K562 (cell line): ENCODE data around the gene CKLF. TPM values are rescaled to one million over a fixed set of nuclear protein-coding genes. Genes with fewer than 3 reads are reported as not detected.
A peak's percentile ranks its signal among the peaks of the same experiment; 100 is the strongest.

ENCODE experiments used
- ATAC-seq: fragments of 200-7000 bp; cut with Tn5 transposase; 3 replicates; pipeline ENCODE4 v1.9.1; 2020; ENCODE audit warnings: moderate library complexity
- BruUV-seq: library from RNA; stranded (reverse); fragments of 400-500 nt; replicated peaks from 2 replicates; lab custom pipeline; 2021; lab: Mats Ljungman, UMichigan
- CTCF ChIA-PET: fragments of 300-600 bp; formaldehyde crosslinking; extraction: SDS; loops from one replicate; lab custom pipeline; 2021; ENCODE audit warnings: low intra/inter-chr PET ratio; lab: Yijun Ruan, JAX
- POLR2A ChIA-PET: fragments of 300-600, 350-650 bp; sonication (Branson Sonifier 250); formaldehyde crosslinking; extraction: SDS; loops from one replicate; lab custom pipeline; 2021; ENCODE audit warnings: antibody characterized with exemption, inconsistent platforms; lab: Yijun Ruan, JAX
- DNase-seq, 4 experiments: peaks; one replicate each; pipeline versions ENCODE4 v3.0.0 to v3.0.0-alpha.2; 2011 to 2018; ENCODE audit warnings: low spot score in 3 of 4, mixed read lengths in 3 of 4; ENCODE audit errors: extremely low read depth in 1 of 4
- FAIRE-seq: peaks from 2 replicates; lab custom pipeline; 2011; peaks lifted over from hg19 to GRCh38; lab: Jason Lieb, UNC
- H2AFZ ChIP-seq: 2 replicates; pipeline ENCODE4 v1.6.0; 2011; ENCODE audit warnings: low read depth, low read length, control low read depth, inconsistent platforms
- H3K27ac ChIP-seq: fragments of 200-600 bp; 3 replicates; pipeline ENCODE4 v1.8.0; 2011; ENCODE audit warnings: low read depth, mild to moderate bottlenecking, control low read depth, inconsistent platforms, low read length, moderate library complexity, mixed read lengths; ENCODE audit errors: extremely low read depth
- H3K27me3 ChIP-seq, 2 experiments: fragments of 300-600 bp in 1 of 2; 2 replicates in 1 of 2; 3 replicates in 1 of 2; pipeline versions ENCODE4 v1.6.0 to v1.8.0; 2011; ENCODE audit warnings: inconsistent platforms in 2 of 2, low read length in 2 of 2, mild to moderate bottlenecking in 1 of 2, mixed read lengths in 1 of 2, moderate library complexity in 1 of 2; ENCODE audit not compliant: control insufficient read depth in 2 of 2, insufficient read depth in 2 of 2
- H3K36me3 ChIP-seq: fragments of 300-600 bp; 3 replicates; pipeline ENCODE4 v1.8.0; 2011; ENCODE audit warnings: mild to moderate bottlenecking, low read length, inconsistent platforms; ENCODE audit not compliant: control insufficient read depth, insufficient read depth
- H3K4me1 ChIP-seq, 2 experiments: fragments of 200-600 bp in 1 of 2; replicated peaks in 1 of 2; 2 replicates in 1 of 2; 3 replicates in 1 of 2; pipeline versions ENCODE4 v1.5.1 to v1.8.0; 2011; ENCODE audit warnings: inconsistent platforms in 2 of 2, low read length in 2 of 2, mild to moderate bottlenecking in 1 of 2, mixed read lengths in 1 of 2, moderate library complexity in 1 of 2; ENCODE audit not compliant: control insufficient read depth in 2 of 2, insufficient read depth in 2 of 2
- H3K4me2 ChIP-seq: 2 replicates; pipeline ENCODE4 v1.6.1; 2011; ENCODE audit warnings: low read length, control low read depth, inconsistent platforms, mixed read lengths; ENCODE audit not compliant: insufficient read depth
- H3K4me3 ChIP-seq: fragments of 200-600 bp; sonication (generic), shearing (Covaris generic); 2 replicates; pipeline ENCODE4 v1.5.1; 2016; ENCODE audit warnings: control low read depth, inconsistent platforms
- H3K79me2 ChIP-seq: fragments of 200-600 bp; 3 replicates; pipeline ENCODE4 v1.8.0; 2011; ENCODE audit warnings: low read length, inconsistent platforms; ENCODE audit not compliant: control insufficient read depth, insufficient read depth
- H3K9ac ChIP-seq, 2 experiments: 2 replicates each; pipeline versions ENCODE4 v1.6.0 to v1.6.1; 2011; ENCODE audit warnings: low read depth in 2 of 2, low read length in 2 of 2, control low read depth in 1 of 2, inconsistent platforms in 1 of 2, mild to moderate bottlenecking in 1 of 2, mixed read lengths in 1 of 2; ENCODE audit not compliant: insufficient read depth in 1 of 2
- H3K9me1 ChIP-seq: one replicate; pipeline ENCODE4 v1.6.0; 2011; ENCODE audit warnings: inconsistent platforms, mild to moderate bottlenecking, low read length, moderate library complexity; ENCODE audit not compliant: control insufficient read depth, insufficient read depth
- H3K9me3 ChIP-seq: replicated peaks from 2 replicates; pipeline ENCODE4 v1.5.1; 2011; ENCODE audit warnings: low read depth, low read length, inconsistent platforms; ENCODE audit not compliant: control insufficient read depth, insufficient read depth
- H4K20me1 ChIP-seq: replicated peaks from 2 replicates; pipeline ENCODE4 v1.6.1; 2011; ENCODE audit warnings: low read length, inconsistent platforms, mixed read lengths; ENCODE audit not compliant: control insufficient read depth, insufficient read depth
- ATF7 ChIP-seq: fragments of 450-650 bp; IDR thresholded peaks from 2 replicates; pipeline ENCODE4 v1.7.1; 2014; ENCODE audit warnings: mild to moderate bottlenecking, moderate library complexity
- CBFA2T2 ChIP-seq: fragments of 450-650 bp; conservative IDR thresholded peaks from 2 replicates; pipeline ENCODE4 v1.6.1; 2017; ENCODE audit warnings: mild to moderate bottlenecking
- CLOCK ChIP-seq: fragments of 250-450 bp; sonication (Bioruptor Pico); IDR thresholded peaks from 2 replicates; pipeline ENCODE4 v1.4.0; 2020; ENCODE audit warnings: mild to moderate bottlenecking, moderate library complexity, borderline replicate concordance
- MEF2A ChIP-seq: IDR thresholded peaks from 2 replicates; pipeline ENCODE4 v1.6.1; 2011; ENCODE audit warnings: low read depth, mild to moderate bottlenecking, low read length, moderate library complexity; ENCODE audit not compliant: control insufficient read depth
- NCOA2 ChIP-seq, 2 experiments: fragments of 450-650 bp; IDR thresholded peaks; 2 replicates each; pipeline ENCODE4 v1.6.1; 2018; ENCODE audit warnings: mild to moderate bottlenecking in 2 of 2, moderate library complexity in 1 of 2; ENCODE audit not compliant: partially characterized antibody in 2 of 2
- NFRKB ChIP-seq: fragments of 450-650 bp; IDR thresholded peaks from 2 replicates; pipeline ENCODE4 v1.6.1; 2016; ENCODE audit warnings: low read depth
- PHF20 ChIP-seq: fragments of 450-650 bp; IDR thresholded peaks from 2 replicates; pipeline ENCODE4 v1.6.1; 2018; ENCODE audit not compliant: partially characterized antibody
- POLR2G ChIP-seq: fragments of 200-400 bp; formaldehyde crosslinking; IDR thresholded peaks from 2 replicates; pipeline ENCODE4 v1.6.1; 2017; ENCODE audit warnings: low read depth, mild to moderate bottlenecking, antibody characterized with exemption, low read length, moderate library complexity
- SMAD1 ChIP-seq: fragments of 150-350 bp; IDR thresholded peaks from 2 replicates; pipeline ENCODE4 v1.6.1; 2014; ENCODE audit warnings: low read length, low read depth; ENCODE audit not compliant: partially characterized antibody
- TCF15 ChIP-seq: fragments of 250-450 bp; sonication (Bioruptor Pico); IDR thresholded peaks from 2 replicates; pipeline ENCODE4 v1.8.0; 2022; ENCODE audit warnings: moderate library complexity, mild to moderate bottlenecking, inconsistent platforms
- ZBTB7A ChIP-seq: IDR thresholded peaks from 2 replicates; pipeline ENCODE4 v1.6.1; 2011; ENCODE audit warnings: low read depth, mild to moderate bottlenecking, low read length, moderate library complexity, borderline replicate concordance; ENCODE audit not compliant: control insufficient read depth
- WGBS: fragments of 100-300 bp; shearing (Covaris generic); methylation state at CpG from one replicate; pipeline ENCODE4 v1.1.6; 2016; ENCODE audit warnings: low coverage, mixed read lengths; ENCODE audit not compliant: insufficient coverage; ENCODE audit errors: missing lambda C conversion rate; 5-methylcytosine and 5-hydroxymethylcytosine counted together
- in situ Hi-C: fragments of 300-500 bp; cut with MboI; formaldehyde crosslinking; loops from 4 replicates; pipeline ENCODE4 v1.15.0; 2018; ENCODE audit warnings: inconsistent platforms, mixed read lengths
- intact Hi-C: fragments of 100-400 bp; cut with micrococcal nuclease; formaldehyde crosslinking; loops from 2 replicates; pipeline ENCODE4 v1.14.2; 2022
- polyA plus RNA-seq, 8 experiments: library from polyadenylated mRNA; depleted of rRNA in 4 of 8; stranded (reverse) in 5 of 8; unstranded in 3 of 8; fragments of >200 nt; fragmentation: Nextera tagmentation in 2 of 8; fragmentation: Illumina TruSeq in 1 of 8; extraction: Ambion mirVana in 2 of 8; extraction: Trizol in 1 of 8; gene quantifications; 2 replicates each; pipeline versions ENCODE4 v1.2.1 to v1.2.3, GENCODE V29; 2011 to 2014; ENCODE audit warnings: inconsistent platforms in 1 of 8, missing spikeins in 1 of 8
- total RNA-seq, 7 experiments: library from RNA; depleted of rRNA in 6 of 7; stranded (reverse); fragments of >200 nt in 6 of 7; fragmentation: Illumina TruSeq in 2 of 7; extraction: Trizol in 2 of 7; gene quantifications; 2 replicates each; pipeline versions ENCODE4 v1.2.1 to v1.2.3, GENCODE V29; 2011 to 2021; ENCODE audit warnings: low replicate concordance in 1 of 7
- TF ChIP-seq, protein P1 (sequence below): sonication (generic); formaldehyde crosslinking; IDR thresholded peaks from 2 replicates; pipeline ENCODE4 v1.5.0; 2020; ENCODE audit warnings: missing genetic modification reagents

CKLF gene
- total and polyA plus RNA-seq, 9 of the 15 experiments (the other 6 are each of a cell fraction or from before 2014, with no cell fraction given) = 84.8 to 322 (median 118) TPM

DNA sequence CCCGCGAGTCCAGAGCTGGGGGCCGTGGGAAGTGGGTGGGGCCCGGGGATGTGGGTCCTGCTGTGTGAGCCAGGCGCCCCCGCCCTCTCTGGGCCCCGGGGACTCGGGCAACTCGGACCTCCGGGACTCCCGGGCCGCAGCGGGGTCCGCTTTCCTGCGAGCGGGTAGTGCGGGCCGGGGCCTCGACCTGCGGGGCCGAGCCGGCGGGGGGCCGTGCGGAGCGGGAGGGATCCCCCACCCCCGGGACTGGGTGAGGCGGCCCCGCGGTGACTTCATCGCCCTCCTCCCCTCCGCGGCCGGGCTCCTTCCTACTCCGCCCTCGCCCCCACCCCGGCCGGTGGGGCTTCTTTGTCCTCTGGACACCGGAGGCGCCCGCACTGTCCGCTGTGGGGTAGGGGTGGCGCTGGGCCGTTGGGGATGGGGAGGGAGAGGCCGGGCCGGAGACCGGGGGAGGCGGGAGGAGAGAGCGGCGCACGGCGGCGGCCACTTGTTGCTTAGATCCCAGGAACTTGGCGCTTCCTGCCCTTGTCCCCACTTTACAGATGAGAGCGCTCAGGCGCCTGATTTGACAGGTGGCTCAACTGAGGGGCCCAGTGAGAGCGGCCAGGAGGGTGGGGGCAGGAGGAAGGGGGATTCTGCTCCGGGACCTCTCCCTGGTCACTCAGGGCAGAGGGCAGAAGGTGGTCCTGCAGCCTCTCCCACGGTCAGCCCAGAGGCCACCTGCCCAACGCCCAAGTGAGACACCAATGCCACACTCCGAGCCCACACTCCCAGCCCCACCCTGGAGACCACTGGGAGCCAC is 53.0 kb downstream of the CKLF start (continued):
- TF ChIP-seq, protein P1, sequence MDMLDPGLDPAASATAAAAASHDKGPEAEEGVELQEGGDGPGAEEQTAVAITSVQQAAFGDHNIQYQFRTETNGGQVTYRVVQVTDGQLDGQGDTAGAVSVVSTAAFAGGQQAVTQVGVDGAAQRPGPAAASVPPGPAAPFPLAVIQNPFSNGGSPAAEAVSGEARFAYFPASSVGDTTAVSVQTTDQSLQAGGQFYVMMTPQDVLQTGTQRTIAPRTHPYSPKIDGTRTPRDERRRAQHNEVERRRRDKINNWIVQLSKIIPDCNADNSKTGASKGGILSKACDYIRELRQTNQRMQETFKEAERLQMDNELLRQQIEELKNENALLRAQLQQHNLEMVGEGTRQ (CRISPR knock-in tag) = 0 out of 2 replicates have a peak, but pooled peaks have one; percentile 4
- peak; percentile 81; the same call in 1 of the 2 replicates for TF ChIP-seq ATF7

- H3K36me3 ChIP-seq = peaks cover 39% of the 10 kb centered on the region; the same call in 2 of the 3 replicates
- peak overlapping the region; percentile 80 to 95 for H3K9ac ChIP-seq
- FAIRE-seq (no peak), ATAC-seq (no peak), DNase-seq (no peak)
- TSS peak; percentile 53 for BruUV-seq
- H3K9me3 ChIP-seq = no peaks in the 10 kb centered on the region; the same call in 1 of the 2 replicates
- H3K9me1 ChIP-seq = no peaks in the 10 kb centered on the region
- peaks cover 4% of the 10 kb centered on the region; the same call in 1 of the 2 replicates for H4K20me1 ChIP-seq
- intact Hi-C loops (loop anchor here (5.0 kb wide), 2 partner anchors 86 to 199 kb away; no protein-coding TSS in a partner anchor), in situ Hi-C loops (loop anchor here (5.0 kb wide), 1 partner anchor 261 kb away; no protein-coding TSS in a partner anchor)
- H3K79me2 ChIP-seq = peaks cover 17% of the 10 kb centered on the region
- POLR2A ChIA-PET = interaction anchor here (0.7 to 2.9 kb wide), 4 partner anchors 13 to 228 kb away, joined by 3 to 31 read pairs (median 3); no protein-coding TSS in a partner anchor
- 48% methylated on average over 9 of the region's 10 CpGs for WGBS
- peak overlapping the region; percentile 70 for H3K4me2 ChIP-seq
- H3K27ac ChIP-seq = peak overlapping the region; percentile 92
- peak overlapping the region; percentile 91 for H3K4me3 ChIP-seq
- CTCF ChIA-PET = interaction anchor here (0.6 kb wide), 1 partner anchor 260 kb away, joined by 3 read pairs; no protein-coding TSS in a partner anchor
- H3K4me1 ChIP-seq = peaks cover 25 to 61% of the 10 kb centered on the region in 2 experiments
- no peak overlapping the region for H2AFZ ChIP-seq
- H3K27me3 ChIP-seq = no peaks in the 10 kb centered on the region
- TF ChIP-seq NFRKB = no peak
- TF ChIP-seq POLR2G = no peak
- TF ChIP-seq CLOCK (CRISPR knock-in tag) = no peak
- no peak for TF ChIP-seq SMAD1
- TF ChIP-seq CBFA2T2 = no peak
- peak; percentile 18; the same call in 1 of the 2 replicates for TF ChIP-seq ZBTB7A
- no peak for TF ChIP-seq PHF20
- TF ChIP-seq MEF2A = no peak
- TF ChIP-seq NCOA2 (IDR thresholded peaks at IDR 0.05; ENCODE audit: partially characterized antibody in 2 of 2) = no peak
- no peak for TF ChIP-seq TCF15 (CRISPR knock-in tag)
Measured at GRCh38 chr16:66605979-66606751, 53.8 kb downstream of the CKLF start.
